Smooth muscle cell (in vitro differentiated cells): ENCODE measurements around the gene PRKCE. TPM values are rescaled to one million over a fixed set of nuclear protein-coding genes. Genes with fewer than 3 reads are reported as not detected.

Experiments
- DNase-seq: peaks from one replicate; lab custom pipeline; 2025; ENCODE audit not compliant: unreplicated experiment; lab: John Stamatoyannopoulos, UW
- H2AFZ ChIP-seq: fragments of 200-600 bp; sonication (generic); 2 replicates; pipeline ENCODE4 v1.6.0; 2016; ENCODE audit warnings: antibody characterized with exemption, low read depth, mild to moderate bottlenecking
- H3F3A ChIP-seq: fragments of 200-600 bp; sonication (generic); 2 replicates; pipeline ENCODE4 v1.6.0; 2017; ENCODE audit warnings: antibody characterized with exemption, low read depth
- H3K27ac ChIP-seq: fragments of 200-600 bp; sonication (generic); 2 replicates; pipeline ENCODE4 v1.5.1; 2016; ENCODE audit warnings: low read depth, mild to moderate bottlenecking
- H3K27me3 ChIP-seq: fragments of 200-600 bp; sonication (generic); 2 replicates; pipeline ENCODE4 v1.6.1; 2016; ENCODE audit warnings: low read depth, mild to moderate bottlenecking
- H3K36me3 ChIP-seq: fragments of 200-600 bp; sonication (generic); 2 replicates; pipeline ENCODE4 v1.5.1; 2016; ENCODE audit warnings: low read depth
- H3K4me1 ChIP-seq: fragments of 200-600 bp; sonication (generic); 2 replicates; pipeline ENCODE4 v1.5.1; 2016; ENCODE audit warnings: low read depth
- H3K4me2 ChIP-seq: fragments of 200-600 bp; sonication (generic); 2 replicates; pipeline ENCODE4 v1.6.0; 2016; ENCODE audit warnings: mild to moderate bottlenecking
- H3K4me3 ChIP-seq: fragments of 200-600 bp; sonication (generic); 2 replicates; pipeline ENCODE4 v1.5.1; 2016; ENCODE audit warnings: mild to moderate bottlenecking
- H3K79me2 ChIP-seq: fragments of 200-600 bp; sonication (generic); 2 replicates; pipeline ENCODE4 v1.6.0; 2016; ENCODE audit warnings: low read depth, mild to moderate bottlenecking
- H3K9ac ChIP-seq: fragments of 200-600 bp; sonication (generic); 2 replicates; pipeline ENCODE4 v1.6.0; 2016; ENCODE audit warnings: low read depth
- H3K9me3 ChIP-seq: fragments of 200-600 bp; sonication (generic); replicated peaks from 2 replicates; pipeline ENCODE4 v1.5.1; 2016; ENCODE audit warnings: low read depth
- H4K20me1 ChIP-seq: fragments of 200-600 bp; sonication (generic); 2 replicates; pipeline ENCODE4 v1.6.0; 2016; ENCODE audit warnings: low read depth
- CTCF ChIP-seq: fragments of 200-600 bp; sonication (generic); IDR thresholded peaks from 2 replicates; pipeline ENCODE4 v1.5.1; 2017; ENCODE audit warnings: borderline replicate concordance, mild to moderate bottlenecking, antibody characterized with exemption; ENCODE audit not compliant: insufficient read depth, poor library complexity, severe bottlenecking
- WGBS: methylation state at CpG from one replicate; pipeline ENCODE4 v1.1.7; 2016; ENCODE audit warnings: low lambda C conversion rate; 5-methylcytosine and 5-hydroxymethylcytosine counted together
- polyA plus RNA-seq: library from polyadenylated mRNA; unstranded; fragments of >200 nt; fragmentation: Nextera tagmentation; extraction: Ambion mirVana; gene quantifications from 2 replicates; pipeline ENCODE4 v1.2.1, GENCODE V29; 2016
- total RNA-seq: library from RNA; depleted of rRNA; stranded (reverse); fragments of >200 nt; gene quantifications from 2 replicates; pipeline ENCODE4 v1.2.3, GENCODE V29; 2014

PRKCE gene
- total and polyA plus RNA-seq, 2 experiments from 2014 or later: 20.6 to 29.1 TPM

- H3K27me3 ChIP-seq: no peaks in the 10 kb centered on the region
- no peak overlapping the region for H3K4me2 ChIP-seq
- no peak for DNase-seq
- H3K4me3 ChIP-seq: no peak overlapping the region
- TF ChIP-seq CTCF: no peak
- peaks cover 98% of the 10 kb centered on the region for H4K20me1 ChIP-seq
- no peaks in the 10 kb centered on the region for H3K9me3 ChIP-seq
- H3K9ac ChIP-seq: no peak overlapping the region
- H3K79me2 ChIP-seq: no peaks in the 10 kb centered on the region
- no peaks in the 10 kb centered on the region for H3F3A ChIP-seq
- H2AFZ ChIP-seq: no peak overlapping the region
- WGBS: 93% methylated on average over 12 of the region's 12 CpGs
- H3K27ac ChIP-seq: no peak overlapping the region
- no peaks in the 10 kb centered on the region for H3K36me3 ChIP-seq
- no peaks in the 10 kb centered on the region for H3K4me1 ChIP-seq
Measured at GRCh38 chr2:45908316-45909170, 257.1 kb downstream of the PRKCE start.

GRCh38 chr2:45909171-45909565 is 257.7 kb downstream of the PRKCE start:
- H3F3A ChIP-seq: no peaks in the 10 kb centered on the region
- TF ChIP-seq CTCF: no peak
- no peak overlapping the region for H3K4me3 ChIP-seq
- H3K27ac ChIP-seq: no peak overlapping the region
- H3K9me3 ChIP-seq: no peaks in the 10 kb centered on the region
- 94% methylated on average over 3 of the region's 3 CpGs for WGBS
- H2AFZ ChIP-seq: no peak overlapping the region
- H4K20me1 ChIP-seq: peaks cover 98% of the 10 kb centered on the region
- no peak overlapping the region for H3K4me2 ChIP-seq
- no peaks in the 10 kb centered on the region for H3K4me1 ChIP-seq
- no peaks in the 10 kb centered on the region for H3K79me2 ChIP-seq
- no peak overlapping the region for H3K9ac ChIP-seq
- no peaks in the 10 kb centered on the region for H3K36me3 ChIP-seq
- H3K27me3 ChIP-seq: no peaks in the 10 kb centered on the region
- no peak for DNase-seq

GRCh38 chr2:45909677-45910191 is 258.3 kb downstream of the PRKCE start:
- H3K9ac ChIP-seq: no peak overlapping the region
- no peaks in the 10 kb centered on the region for H3F3A ChIP-seq
- H3K27ac ChIP-seq: no peak overlapping the region
- no peak overlapping the region for H3K4me3 ChIP-seq
- H3K79me2 ChIP-seq: peaks cover 2% of the 10 kb centered on the region
- WGBS: 78% methylated on average over 5 of the region's 5 CpGs
- H3K27me3 ChIP-seq: no peaks in the 10 kb centered on the region
- H3K4me1 ChIP-seq: no peaks in the 10 kb centered on the region
- H2AFZ ChIP-seq: no peak overlapping the region
- no peaks in the 10 kb centered on the region for H3K9me3 ChIP-seq
- no peak overlapping the region for H3K4me2 ChIP-seq
- TF ChIP-seq CTCF: no peak
- H3K36me3 ChIP-seq: no peaks in the 10 kb centered on the region
- peaks cover 98% of the 10 kb centered on the region for H4K20me1 ChIP-seq
- no peak for DNase-seq
